ENCODE data around the gene ADAMTSL3.
"Not testable (repeated sequence)": the region's sequence is repeated elsewhere in the genome, so short reads cannot be mapped to it uniquely, and the experiment has no call there.

ADAMTSL3 gene

DNA sequence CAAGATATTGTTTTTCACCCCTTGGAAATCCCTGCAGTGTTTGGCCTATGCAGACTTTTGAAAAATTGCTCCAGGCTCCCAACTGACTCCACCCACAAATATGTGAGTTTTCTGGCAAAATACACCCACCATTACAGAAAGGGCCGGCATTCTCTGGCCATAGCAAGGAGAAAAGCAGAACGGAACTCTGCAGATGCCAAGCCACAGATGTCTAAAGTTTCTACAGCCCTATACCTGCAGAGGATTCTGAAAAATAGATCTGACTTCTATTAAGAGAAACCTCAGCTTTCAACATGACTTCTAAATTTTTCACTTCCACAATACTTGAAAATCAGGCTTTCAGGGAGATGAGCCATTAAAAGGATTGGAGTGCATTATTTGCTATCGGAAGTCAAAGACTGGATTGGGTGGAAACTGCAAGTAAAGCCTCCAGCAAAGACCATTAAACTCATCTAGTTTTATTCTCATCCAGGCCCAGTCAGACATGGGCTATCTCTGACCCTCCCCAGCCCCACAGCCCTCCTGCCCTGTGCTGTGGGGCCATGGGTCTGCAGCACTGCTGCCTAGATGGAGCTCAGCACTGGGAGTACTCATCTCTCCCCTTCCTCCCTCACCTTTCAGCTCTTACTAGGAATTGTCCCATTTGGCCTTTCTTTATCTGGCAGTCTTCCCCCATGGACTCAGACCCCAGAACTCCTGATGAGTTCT lies 338.6 kb downstream of the ADAMTSL3 start:
- DNase-seq = no peak

DNA sequence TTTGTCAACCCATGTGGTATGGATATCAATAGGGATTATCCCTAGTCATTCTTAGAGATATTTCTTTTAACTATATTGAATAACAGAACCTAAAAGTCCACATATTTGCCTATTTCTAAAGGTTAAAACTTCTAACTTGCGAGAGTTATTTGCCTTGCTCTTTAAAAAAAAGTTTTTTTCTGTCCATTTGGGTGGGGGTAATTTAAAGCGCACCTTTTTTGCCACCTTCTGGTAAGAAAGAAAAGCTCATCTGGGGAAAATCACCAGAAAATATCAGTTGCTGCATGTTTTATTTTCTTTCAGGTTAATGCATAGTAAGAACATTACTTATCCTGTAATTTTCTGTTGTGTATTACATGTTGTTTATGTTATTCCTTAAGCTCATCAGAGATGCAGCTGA lies 339.7 kb downstream of the ADAMTSL3 start:
- no peak for DNase-seq

- DNase-seq = no peak
Measured at GRCh38 chr15:83998486-83998885, 344.6 kb downstream of the ADAMTSL3 start.

DNA sequence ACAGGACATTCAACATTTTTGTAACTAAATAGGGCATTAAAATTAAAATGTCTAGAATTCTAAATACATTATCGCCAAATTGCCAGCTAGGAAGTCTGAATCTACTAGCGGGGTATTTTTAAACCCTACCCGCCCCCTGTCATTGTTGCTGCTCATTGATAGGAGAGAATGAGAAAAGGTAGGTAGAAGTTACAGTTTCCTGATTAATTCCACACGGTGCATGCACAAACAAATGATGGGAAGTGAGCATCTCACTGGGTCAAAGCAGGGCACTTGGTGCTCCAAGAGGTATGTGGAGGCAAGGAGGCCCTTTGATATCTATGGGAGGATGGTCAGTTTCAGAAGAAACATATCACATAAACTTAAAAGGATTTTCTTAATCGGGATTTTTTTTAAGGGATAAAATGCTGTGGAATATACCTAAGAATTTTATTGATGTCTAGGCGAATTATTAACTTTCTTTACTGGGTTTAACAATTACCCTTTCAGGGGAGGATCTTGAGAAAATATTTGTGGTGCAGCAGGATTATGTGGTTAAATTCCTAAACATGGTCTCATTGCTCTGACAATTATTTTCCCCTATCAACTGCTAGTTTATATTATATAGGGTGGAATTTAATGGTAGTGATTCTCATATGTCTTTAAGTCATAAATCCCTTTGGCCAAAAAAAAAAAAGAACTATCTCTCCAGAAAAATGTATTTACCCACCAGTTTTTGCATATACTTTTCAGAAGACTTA lies 345.6 kb downstream of the ADAMTSL3 start:
- no peak for DNase-seq

- DNase-seq = no peak
Measured at GRCh38 chr15:84001037-84001436, 347.1 kb downstream of the ADAMTSL3 start.

DNA sequence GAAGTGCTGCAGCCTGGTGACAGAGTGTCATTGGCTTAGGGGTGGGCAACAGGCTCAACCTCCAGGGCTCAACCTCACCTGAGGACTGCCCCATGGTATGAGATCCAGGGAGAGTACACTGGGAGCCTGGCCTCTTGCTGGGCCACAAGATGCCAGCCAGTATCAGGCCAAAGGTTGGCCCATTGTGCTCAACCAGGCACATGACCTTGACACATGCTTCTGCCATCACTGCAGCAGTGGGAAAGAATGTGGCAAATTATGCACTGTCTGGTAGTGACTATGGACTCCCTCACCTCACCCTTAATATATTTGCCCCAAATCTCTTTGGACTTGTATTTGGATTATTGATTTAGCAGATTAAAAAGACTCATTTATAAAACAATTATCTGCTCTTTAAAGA lies 347.7 kb downstream of the ADAMTSL3 start:
- DNase-seq = no peak

DNA sequence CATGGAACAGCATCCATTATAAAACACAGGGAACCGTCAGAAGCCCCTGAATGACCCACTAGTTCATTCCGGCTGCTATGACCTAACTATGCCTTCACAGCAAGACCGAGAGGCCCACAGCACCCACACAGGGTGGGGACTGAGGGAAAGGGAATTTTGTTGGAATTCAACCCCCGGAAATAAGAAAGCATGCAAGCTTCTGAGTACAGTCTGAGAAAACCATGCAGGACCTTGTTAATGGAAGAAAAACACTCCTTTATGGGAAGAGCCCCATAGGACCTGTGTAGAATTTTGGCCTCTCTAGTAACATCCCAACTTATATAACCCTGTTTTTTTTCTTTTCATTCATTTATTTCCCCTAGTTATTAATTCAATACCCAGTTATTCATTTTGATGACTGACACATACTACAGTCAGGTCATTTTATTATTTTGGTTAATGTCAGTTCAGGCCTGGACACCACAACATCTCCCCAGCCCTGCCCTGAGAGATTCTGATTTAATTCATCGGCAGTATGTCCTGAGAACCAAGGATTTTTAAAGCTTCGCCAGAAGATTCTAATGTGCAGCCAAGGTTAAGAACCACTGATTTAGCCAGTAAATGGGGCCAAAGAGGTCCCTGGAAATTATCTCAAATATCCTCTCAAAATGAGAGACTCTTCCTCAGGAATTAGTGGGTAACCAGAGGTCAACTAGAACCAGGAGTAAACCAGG lies 350.0 kb downstream of the ADAMTSL3 start:
- no peak for DNase-seq

- DNase-seq = no peak
Measured at GRCh38 chr15:84006421-84006820, 352.5 kb downstream of the ADAMTSL3 start.

- DNase-seq = no peak
Measured at GRCh38 chr15:84009616-84010015, 355.7 kb downstream of the ADAMTSL3 start.

- DNase-seq = no peak
Measured at GRCh38 chr15:84010246-84010645, 356.3 kb downstream of the ADAMTSL3 start.

- no peak for DNase-seq
Measured at GRCh38 chr15:84016371-84016770, 362.4 kb downstream of the ADAMTSL3 start.

DNA sequence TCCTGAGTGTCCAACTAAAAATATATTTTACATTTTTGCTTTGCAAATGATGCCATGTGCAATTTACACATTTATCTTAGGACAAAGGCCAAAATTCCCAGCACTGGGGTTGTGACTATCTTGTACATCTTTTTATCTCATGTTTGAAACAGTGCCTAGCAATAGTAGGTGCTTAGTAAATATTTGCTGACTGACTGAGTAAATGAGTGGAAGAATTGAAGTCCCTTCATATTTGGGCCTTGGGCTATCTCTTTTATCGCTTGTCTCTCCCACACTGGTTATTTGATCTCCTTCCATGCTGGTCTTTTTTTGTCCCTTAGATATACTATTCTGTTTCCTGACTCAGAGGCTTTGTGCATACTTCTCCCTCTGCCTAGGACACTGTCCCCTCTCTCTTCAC lies 368.6 kb downstream of the ADAMTSL3 start:
- DNase-seq = no peak

DNA sequence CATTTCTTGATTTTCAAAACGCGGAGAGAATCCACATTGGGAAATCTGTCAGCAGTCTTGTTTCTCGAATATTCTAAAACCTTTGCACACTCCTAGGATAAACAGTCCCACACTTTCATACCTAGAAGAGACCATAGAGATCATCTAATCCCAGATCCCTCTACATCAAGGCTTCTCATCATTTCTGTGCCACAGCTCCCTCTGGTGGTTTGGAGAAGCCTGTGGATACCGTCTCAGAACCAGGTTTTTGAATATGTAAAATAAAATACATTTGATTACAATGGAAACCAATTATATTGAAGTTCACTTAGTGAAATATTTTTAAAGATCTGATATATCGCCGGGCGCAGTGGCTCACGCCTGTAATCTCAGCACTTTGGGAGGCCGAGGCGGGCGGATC lies 369.7 kb downstream of the ADAMTSL3 start:
- no peak for DNase-seq

- DNase-seq = no peak
Measured at GRCh38 chr15:84033793-84034553, 380.1 kb downstream of the ADAMTSL3 start.

DNA sequence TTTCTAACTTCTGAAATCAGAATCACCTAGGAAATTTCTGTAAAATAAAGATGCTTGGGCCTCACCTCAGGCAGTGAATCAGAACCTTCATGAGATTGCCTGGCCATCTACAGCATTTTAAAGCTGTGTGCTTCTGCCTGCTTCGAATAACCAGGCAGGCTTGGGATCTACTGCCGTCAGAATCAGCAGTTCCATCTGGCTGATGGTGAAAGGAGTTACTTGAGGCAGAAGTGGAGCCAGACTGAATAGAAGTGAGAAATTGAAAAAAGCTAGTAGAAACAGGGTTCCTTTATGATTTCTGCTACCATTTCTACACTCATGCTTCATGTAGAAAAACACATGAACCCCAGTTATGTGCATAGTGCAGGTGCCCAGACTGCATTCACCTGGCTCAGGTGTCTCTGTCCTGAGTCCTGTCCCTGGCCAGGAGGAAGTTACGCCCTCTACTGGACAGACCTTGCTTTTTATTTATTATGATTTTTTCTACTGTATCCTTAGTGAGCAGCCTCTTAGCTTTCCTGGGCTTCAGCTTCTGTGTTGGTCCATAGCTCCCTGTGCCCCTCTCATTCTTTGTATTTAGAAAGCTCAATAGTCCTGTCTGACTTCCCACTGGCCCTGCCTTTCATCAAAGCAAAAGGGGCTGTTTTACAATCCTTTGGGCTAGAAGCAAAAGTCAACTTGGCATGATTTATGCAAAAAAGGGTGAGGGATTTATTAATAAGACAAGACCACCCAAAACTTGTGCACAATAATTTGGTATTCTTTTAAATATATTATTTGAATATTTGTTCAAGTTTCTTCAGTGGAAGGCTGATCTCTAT lies 380.9 kb downstream of the ADAMTSL3 start:
- DNase-seq = no peak

- DNase-seq = no peak
Measured at GRCh38 chr15:84035399-84035766, 381.5 kb downstream of the ADAMTSL3 start.

DNA sequence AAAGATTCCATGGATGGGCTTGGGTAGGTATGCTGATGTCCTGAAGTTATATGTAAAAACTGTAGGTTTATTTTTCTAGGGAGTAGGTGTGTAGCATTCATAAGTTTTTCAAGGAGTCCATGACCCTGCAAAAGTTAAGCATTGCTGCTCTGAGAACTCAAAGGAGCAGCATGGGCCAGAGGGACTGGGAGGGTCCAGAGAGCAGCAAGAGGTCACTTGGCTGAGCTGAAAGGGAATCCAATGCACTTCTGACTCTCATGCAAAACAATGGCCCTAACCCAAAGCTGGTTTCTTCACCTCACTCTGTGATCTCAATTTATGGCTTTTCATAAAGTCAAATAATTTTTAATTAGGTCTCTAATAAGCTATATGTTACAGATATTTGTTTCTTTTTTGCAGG lies 383.4 kb downstream of the ADAMTSL3 start:
- DNase-seq = no peak

- DNase-seq = peak; percentile 29
Measured at GRCh38 chr15:84042434-84043056, 388.6 kb downstream of the ADAMTSL3 start.

GRCh38 chr15:84046064-84046637 lies 392.2 kb downstream of the ADAMTSL3 start:
- no peak for DNase-seq

GRCh38 chr15:84049480-84049879 lies 395.6 kb downstream of the ADAMTSL3 start:
- DNase-seq = not testable (repeated sequence)

DNA sequence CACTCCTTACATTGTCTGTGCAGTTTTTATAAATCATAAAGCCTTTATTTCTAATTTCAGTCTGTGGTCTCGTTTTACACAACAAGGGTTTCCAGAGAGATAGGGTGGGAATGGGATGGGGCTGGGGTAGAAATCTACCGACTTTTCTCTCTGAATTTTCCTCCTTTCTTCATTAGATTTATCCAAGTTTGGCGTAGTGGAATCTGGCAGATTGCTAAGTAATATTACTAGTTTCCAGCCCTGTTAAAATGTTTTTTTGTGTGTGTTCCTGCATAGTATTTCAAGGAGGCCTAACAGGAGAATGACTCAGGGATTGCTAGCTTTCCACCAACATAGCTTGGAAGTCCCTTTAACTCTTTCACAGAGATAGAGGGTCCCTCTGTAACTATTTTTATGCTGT lies 396.2 kb downstream of the ADAMTSL3 start:
- no peak for DNase-seq
